ENCODE results near the gene SBK3.

DNA sequence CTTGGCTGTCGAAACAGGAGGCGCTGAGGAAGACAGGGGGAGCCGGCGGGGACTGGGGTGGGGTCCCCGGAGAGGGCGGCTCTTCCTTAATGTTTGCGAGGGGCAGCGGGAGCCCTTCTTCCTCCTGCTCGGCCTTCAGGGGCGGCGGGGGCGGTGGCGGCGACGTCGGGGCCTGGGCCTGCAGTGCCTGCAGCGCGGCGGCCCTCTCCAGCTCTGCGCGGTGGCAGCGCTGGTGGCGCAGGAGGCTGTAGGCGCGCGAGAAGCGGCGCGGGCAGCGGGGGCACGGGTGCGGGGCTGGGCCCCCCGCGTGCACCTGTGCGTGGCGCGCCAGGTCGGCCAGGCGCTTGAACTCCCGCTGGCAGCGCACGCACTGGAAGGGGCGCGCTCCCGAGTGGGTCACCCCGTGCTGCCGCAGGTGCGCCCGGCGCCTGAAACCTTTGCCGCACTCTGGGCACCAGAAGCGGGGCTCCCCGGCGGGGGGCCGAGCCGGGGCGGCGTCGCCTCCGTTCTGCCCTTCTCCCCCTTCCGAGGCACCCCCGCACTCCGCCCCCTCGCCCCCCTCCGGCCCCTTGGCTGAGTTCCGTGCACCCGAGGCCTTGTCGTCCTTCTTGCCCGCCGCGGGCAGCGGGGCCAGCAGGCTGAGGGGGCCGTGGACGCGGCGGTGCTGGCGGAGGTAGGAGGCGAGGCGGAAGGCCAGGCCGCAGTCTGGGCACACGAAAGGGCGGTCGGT, 32.9 kb upstream of the SBK3 start:
- TF ChIP-seq, protein P1, sequence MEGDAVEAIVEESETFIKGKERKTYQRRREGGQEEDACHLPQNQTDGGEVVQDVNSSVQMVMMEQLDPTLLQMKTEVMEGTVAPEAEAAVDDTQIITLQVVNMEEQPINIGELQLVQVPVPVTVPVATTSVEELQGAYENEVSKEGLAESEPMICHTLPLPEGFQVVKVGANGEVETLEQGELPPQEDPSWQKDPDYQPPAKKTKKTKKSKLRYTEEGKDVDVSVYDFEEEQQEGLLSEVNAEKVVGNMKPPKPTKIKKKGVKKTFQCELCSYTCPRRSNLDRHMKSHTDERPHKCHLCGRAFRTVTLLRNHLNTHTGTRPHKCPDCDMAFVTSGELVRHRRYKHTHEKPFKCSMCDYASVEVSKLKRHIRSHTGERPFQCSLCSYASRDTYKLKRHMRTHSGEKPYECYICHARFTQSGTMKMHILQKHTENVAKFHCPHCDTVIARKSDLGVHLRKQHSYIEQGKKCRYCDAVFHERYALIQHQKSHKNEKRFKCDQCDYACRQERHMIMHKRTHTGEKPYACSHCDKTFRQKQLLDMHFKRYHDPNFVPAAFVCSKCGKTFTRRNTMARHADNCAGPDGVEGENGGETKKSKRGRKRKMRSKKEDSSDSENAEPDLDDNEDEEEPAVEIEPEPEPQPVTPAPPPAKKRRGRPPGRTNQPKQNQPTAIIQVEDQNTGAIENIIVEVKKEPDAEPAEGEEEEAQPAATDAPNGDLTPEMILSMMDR (IDR thresholded peaks at IDR 0.05) = no peak
- no peak for TF ChIP-seq POLR2A (IDR thresholded peaks at IDR 0.05)
